Neural progenitor cell (in vitro differentiated cells): Measurements from ENCODE around the gene ABCC5. TPM values are rescaled to one million over a fixed set of nuclear protein-coding genes. Genes with fewer than 3 reads are reported as not detected.

Experiments
- DNase-seq: peaks from one replicate; pipeline ENCODE4 v3.0.0-alpha.2; 2016; ENCODE audit warnings: low spot score
- H2AFZ ChIP-seq: fragments of 200-600 bp; sonication (generic); replicated peaks from 2 replicates; pipeline ENCODE4 v1.6.1; 2016; ENCODE audit warnings: antibody characterized with exemption
- H3F3A ChIP-seq: fragments of 200-600 bp; sonication (generic); 2 replicates; pipeline ENCODE4 v1.6.1; 2016; ENCODE audit warnings: antibody characterized with exemption, low read depth
- H3K27ac ChIP-seq: fragments of 200-600 bp; sonication (generic); 2 replicates; pipeline ENCODE4 v1.5.1; 2016; ENCODE audit warnings: mild to moderate bottlenecking
- H3K27me3 ChIP-seq: fragments of 200-600 bp; sonication (generic); 2 replicates; pipeline ENCODE4 v1.6.1; 2016; ENCODE audit warnings: mild to moderate bottlenecking, moderate library complexity
- H3K36me3 ChIP-seq: fragments of 200-600 bp; sonication (generic); 2 replicates; pipeline ENCODE4 v1.5.1; 2016
- H3K4me1 ChIP-seq: fragments of 200-600 bp; sonication (generic); 2 replicates; pipeline ENCODE4 v1.6.1; 2016; ENCODE audit warnings: mixed run types
- H3K4me2 ChIP-seq: fragments of 200-600 bp; sonication (generic); 2 replicates; pipeline ENCODE4 v1.6.1; 2016
- H3K4me3 ChIP-seq: fragments of 200-600 bp; sonication (generic); 2 replicates; pipeline ENCODE4 v1.5.1; 2016
- H3K79me2 ChIP-seq: fragments of 200-600 bp; sonication (generic); 2 replicates; pipeline ENCODE4 v1.6.1; 2016; ENCODE audit warnings: low read depth
- H3K9ac ChIP-seq: fragments of 200-600 bp; sonication (generic); 2 replicates; pipeline ENCODE4 v1.6.1; 2016
- H3K9me3 ChIP-seq: fragments of 200-600 bp; sonication (generic); 2 replicates; pipeline ENCODE4 v1.5.1; 2016; ENCODE audit warnings: low read depth
- H4K20me1 ChIP-seq: fragments of 200-600 bp; sonication (generic); 2 replicates; pipeline ENCODE4 v1.6.1; 2016; ENCODE audit warnings: low read depth
- H3K27ac Mint-ChIP-seq: 3 replicates; pipeline ENCODE4 v1.8.0; 2021; ENCODE audit warnings: mixed read lengths
- H3K27me3 Mint-ChIP-seq: 2 replicates; pipeline ENCODE4 v1.8.0; 2022; ENCODE audit warnings: low read depth, mild to moderate bottlenecking, inconsistent platforms, moderate library complexity, mixed read lengths; ENCODE audit not compliant: insufficient read depth
- H3K36me3 Mint-ChIP-seq: 3 replicates; pipeline ENCODE4 v1.8.0; 2021; ENCODE audit warnings: mixed read lengths
- H3K4me1 Mint-ChIP-seq: 3 replicates; pipeline ENCODE4 v1.8.0; 2021; ENCODE audit warnings: mixed read lengths
- H3K4me3 Mint-ChIP-seq: 3 replicates; pipeline ENCODE4 v1.8.0; 2021; ENCODE audit warnings: mild to moderate bottlenecking, moderate library complexity, mixed read lengths
- H3K9me3 Mint-ChIP-seq: 3 replicates; pipeline ENCODE4 v1.8.0; 2020; ENCODE audit warnings: mixed read lengths
- CTCF ChIP-seq: fragments of 200-600 bp; sonication (generic); IDR thresholded peaks from 2 replicates; pipeline ENCODE4 v1.5.1; 2017; ENCODE audit warnings: antibody characterized with exemption, mild to moderate bottlenecking
- EZH2 ChIP-seq: fragments of 200-600 bp; sonication (generic); IDR thresholded peaks from 2 replicates; pipeline ENCODE4 v1.6.1; 2017; ENCODE audit warnings: antibody characterized with exemption, mild to moderate bottlenecking, moderate library complexity
- EZH2phosphoT487 ChIP-seq: fragments of 200-600 bp; sonication (generic); IDR thresholded peaks from 2 replicates; pipeline ENCODE4 v1.6.1; 2017; ENCODE audit warnings: antibody characterized with exemption
- total RNA-seq: library from RNA; depleted of rRNA; stranded (reverse); fragments of >200 nt; gene quantifications from 2 replicates; pipeline ENCODE4 v1.2.3, GENCODE V29; 2015; ENCODE audit warnings: low replicate concordance

Gene ABCC5
- total RNA-seq, 1 donor from 2014 or later = 34.0 TPM

GRCh38 chr3:183892610-183893214, 125.0 kb downstream of the ABCC5 start:
- Histone ChIP-seq H3K9ac (no peak overlapping the region), H3K36me3 (no peaks in the 10 kb centered on the region), H3K4me3 (no peak overlapping the region), H3K27ac (no peak overlapping the region), H3F3A (no peaks in the 10 kb centered on the region), H3K27me3 (peaks cover 6% of the 10 kb centered on the region), H4K20me1 (no peaks in the 10 kb centered on the region), H3K79me2 (no peaks in the 10 kb centered on the region), H3K4me1 (no peaks in the 10 kb centered on the region), H3K9me3 (no peaks in the 10 kb centered on the region), H2AFZ (no peak overlapping the region), H3K4me2 (no peak overlapping the region)
- no peak overlapping the region for H3K4me3 Mint-ChIP-seq
- H3K27ac Mint-ChIP-seq = no peak overlapping the region
- no peaks in the 10 kb centered on the region for H3K36me3 Mint-ChIP-seq
- no peak for DNase-seq
- H3K4me1 Mint-ChIP-seq = no peaks in the 10 kb centered on the region
- H3K27me3 Mint-ChIP-seq = peaks cover 2% of the 10 kb centered on the region
- H3K9me3 Mint-ChIP-seq = no peaks in the 10 kb centered on the region
- no peak for TF ChIP-seq CTCF
- no peak for TF ChIP-seq EZH2phosphoT487
- TF ChIP-seq EZH2 = no peak

DNA sequence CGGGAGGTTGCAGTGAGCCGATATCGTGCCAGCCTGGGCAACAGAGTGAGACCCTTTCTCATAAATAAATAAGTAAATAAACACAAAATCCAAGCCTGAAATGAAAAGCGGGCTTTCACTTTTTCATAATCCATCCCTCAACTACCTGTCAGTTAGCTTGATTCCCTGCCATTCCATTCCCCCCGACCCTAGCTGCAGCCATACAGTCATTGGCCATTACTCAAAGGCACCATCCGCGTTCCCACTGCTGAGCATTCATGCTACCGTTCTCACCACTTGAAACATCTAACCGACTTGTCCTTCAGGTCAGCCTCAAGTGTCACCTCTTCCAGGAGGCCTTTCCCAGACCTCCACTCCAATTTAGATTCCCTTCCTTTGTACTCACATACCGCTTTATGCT, 131.9 kb downstream of the ABCC5 start:
- H3K4me3 ChIP-seq = no peak overlapping the region
- no peak for DNase-seq
- H3K27me3 ChIP-seq = peaks cover 6% of the 10 kb centered on the region
- Mint-ChIP-seq H3K4me3 (peak overlapping the region; percentile 44), H3K4me1 (peaks cover 27% of the 10 kb centered on the region), H3K9me3 (no peaks in the 10 kb centered on the region), H3K27ac (no peak overlapping the region), H3K36me3 (no peaks in the 10 kb centered on the region), H3K27me3 (peaks cover 3% of the 10 kb centered on the region)
- TF ChIP-seq EZH2phosphoT487 = no peak
- TF ChIP-seq CTCF = no peak
- TF ChIP-seq EZH2 = no peak
- no peaks in the 10 kb centered on the region for H3K9me3 ChIP-seq
- H2AFZ ChIP-seq = no peak overlapping the region
- H3F3A ChIP-seq = no peaks in the 10 kb centered on the region
- H3K9ac ChIP-seq = no peak overlapping the region
- peaks cover 38% of the 10 kb centered on the region for H3K79me2 ChIP-seq
- no peaks in the 10 kb centered on the region for H3K36me3 ChIP-seq
- no peak overlapping the region for H3K27ac ChIP-seq
- H3K4me2 ChIP-seq = no peak overlapping the region
- H3K4me1 ChIP-seq = peaks cover 15% of the 10 kb centered on the region
- peaks cover 19% of the 10 kb centered on the region for H4K20me1 ChIP-seq

DNA sequence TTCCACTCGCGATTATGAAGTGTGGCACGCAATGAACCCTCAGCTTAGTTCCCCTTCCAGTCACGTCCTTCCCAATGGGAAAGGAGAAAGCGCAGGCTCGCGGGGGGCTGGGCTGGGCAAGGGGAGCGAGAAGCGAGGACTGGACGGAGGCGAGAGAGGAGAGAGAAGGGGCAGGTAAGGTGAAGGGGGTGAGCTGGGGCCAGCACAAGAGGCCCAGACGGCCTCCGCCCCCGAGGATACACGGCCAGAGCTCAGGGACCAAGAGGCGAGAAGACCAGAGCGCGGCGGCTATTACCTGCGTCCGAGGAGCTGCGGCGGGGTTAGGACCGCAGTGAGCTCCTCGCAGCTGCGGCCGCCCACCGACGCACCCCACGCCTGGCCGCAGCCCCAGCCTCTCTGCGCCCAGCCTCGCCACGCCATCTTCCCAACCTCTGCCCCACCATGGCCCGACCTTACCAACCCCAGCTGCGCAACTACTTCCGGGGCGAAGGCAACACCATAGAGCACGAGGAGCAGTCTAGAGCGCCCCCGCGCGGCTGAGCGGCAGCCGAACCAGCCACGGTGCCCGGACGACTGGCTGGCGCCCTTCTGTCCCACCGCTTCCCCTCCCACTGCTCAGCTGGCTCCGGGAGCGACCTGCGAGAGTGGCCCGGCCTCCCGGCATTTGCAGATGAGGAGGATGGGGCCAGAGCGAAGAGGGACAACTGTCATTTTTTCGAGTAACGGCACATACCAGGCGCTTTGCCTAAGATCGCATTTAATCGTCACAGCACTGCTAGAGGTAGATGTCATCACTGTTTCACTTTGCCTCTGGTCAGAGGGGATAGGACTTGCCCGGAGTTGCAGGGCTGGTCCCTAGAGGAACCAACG, 133.0 kb downstream of the ABCC5 start, which contains the start of gene PARL:
PARL (minus strand) TSS at position 454 of the 870 bp plus-strand sequence; CDS start at position 420, 34 bp downstream.
- Mint-ChIP-seq H3K27ac (peak within 1 kb of the TSS; percentile 65), H3K27me3 (peaks cover 3% of the 10 kb centered on the region), H3K4me1 (peaks cover 27% of the 10 kb centered on the region), H3K36me3 (no peaks in the 10 kb centered on the region), H3K9me3 (no peaks in the 10 kb centered on the region), H3K4me3 (peak within 1 kb of the TSS; percentile 98)
- DNase-seq = peak; percentile 95
- Histone ChIP-seq H3K79me2 (peaks cover 49% of the 10 kb centered on the region), H3K9ac (peak within 1 kb of the TSS; percentile 62), H3K27me3 (peaks cover 6% of the 10 kb centered on the region), H3K4me3 (peak within 1 kb of the TSS; percentile 90), H4K20me1 (peaks cover 19% of the 10 kb centered on the region), H3K9me3 (no peaks in the 10 kb centered on the region), H3K27ac (peak within 1 kb of the TSS; percentile 4), H3K4me2 (peak within 1 kb of the TSS; percentile 83), H3F3A (no peaks in the 10 kb centered on the region), H3K36me3 (no peaks in the 10 kb centered on the region), H2AFZ (peak within 1 kb of the TSS; percentile 74), H3K4me1 (peaks cover 15% of the 10 kb centered on the region)
- TF ChIP-seq EZH2 (no peak), CTCF (peak; percentile 92), EZH2phosphoT487 (no peak)
